Measurements from ENCODE around the gene CCDC59.

The CCDC59 gene, protein sequence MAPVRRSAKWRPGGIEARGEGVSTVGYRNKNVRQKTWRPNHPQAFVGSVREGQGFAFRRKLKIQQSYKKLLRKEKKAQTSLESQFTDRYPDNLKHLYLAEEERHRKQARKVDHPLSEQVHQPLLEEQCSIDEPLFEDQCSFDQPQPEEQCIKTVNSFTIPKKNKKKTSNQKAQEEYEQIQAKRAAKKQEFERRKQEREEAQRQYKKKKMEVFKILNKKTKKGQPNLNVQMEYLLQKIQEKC

DNA sequence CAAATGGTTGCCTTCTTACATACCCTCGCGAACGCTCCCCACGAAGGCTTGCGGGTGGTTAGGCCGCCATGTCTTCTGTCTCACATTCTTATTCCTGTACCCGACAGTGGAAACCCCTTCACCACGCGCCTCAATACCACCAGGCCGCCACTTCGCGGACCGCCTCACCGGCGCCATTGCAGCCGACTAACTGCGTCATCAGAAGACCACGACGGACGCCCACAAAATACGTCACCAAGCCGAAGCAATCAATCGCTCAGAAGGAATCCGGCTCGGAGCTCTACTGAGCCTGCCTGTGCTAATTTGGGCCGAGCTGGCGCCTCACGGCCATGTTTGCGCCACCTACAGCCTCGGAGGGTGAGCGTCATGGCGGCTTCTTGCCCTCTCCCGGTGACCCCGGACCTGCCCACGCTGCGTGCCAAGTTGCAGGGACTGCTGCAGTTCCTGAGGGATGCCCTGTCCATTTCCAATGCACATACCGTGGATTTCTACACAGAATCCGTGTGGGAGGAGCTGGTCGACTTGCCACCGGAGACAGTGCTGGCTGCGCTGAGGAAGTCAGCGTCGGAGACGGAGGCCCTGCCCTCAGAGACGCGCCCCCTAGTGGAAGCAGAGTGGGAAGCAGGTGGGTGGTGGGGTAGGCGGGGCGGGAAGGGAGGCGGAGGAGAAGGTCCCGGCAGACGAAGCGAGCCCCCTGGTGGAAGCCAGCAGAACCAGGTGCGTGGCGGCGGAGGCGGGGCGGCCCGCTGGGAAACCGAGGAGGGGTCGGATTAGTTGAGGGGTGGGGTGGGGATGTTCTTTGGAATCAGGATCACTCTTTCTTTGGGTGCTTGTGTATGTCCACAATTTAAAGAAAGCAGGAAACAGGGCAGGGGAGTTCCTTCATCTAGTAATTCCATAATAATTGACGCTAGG is at the start of gene CCDC59, which contains the start of gene METTL25:
Gene CCDC59 (minus strand): TSS at position 188 of the 915 bp plus-strand sequence. CDS start 11 bp downstream, at position 177.
Gene METTL25 (plus strand): TSS at position 330 of the 915 bp plus-strand sequence. CDS start 37 bp downstream, at position 367.
- Histone ChIP-seq H3K9me3 (ENCODE audit: control insufficient read depth, insufficient read depth, low read depth, low read length) (no peaks in the 10 kb centered on the region), H3K36me3 (ENCODE audit: control insufficient read depth in 2 of 2, insufficient read depth in 1 of 2, low read length in 2 of 2) (peaks cover 27 to 37% of the 10 kb centered on the region in 2 experiments; a peak in 2 of 3 replicates), H3K4me3 (ENCODE audit: low read depth, low read length) (peak within 1 kb of the TSS; percentile 73), H3K4me1 (ENCODE audit: control insufficient read depth, insufficient read depth, low read length) (peaks cover 4% of the 10 kb centered on the region; the same call in 1 of the 2 replicates), H3K27ac (ENCODE audit: extremely low read depth, low read depth, low read length) (peak within 1 kb of the TSS; percentile 87)
- ChIA-PET CTCF (interaction anchor here (0.6 to 2.9 kb wide), 20 partner anchors 10 to 826 kb away, joined by 3 to 16 read pairs (median 4); no protein-coding TSS in a partner anchor), POLR2A (interaction anchor here (0.6 to 1.3 kb wide), 3 partner anchors 105 to 1052 kb away, joined by 3 to 9 read pairs (median 4); partner anchors contain the start of gene TMTC2)
- TF ChIP-seq, protein P1, sequence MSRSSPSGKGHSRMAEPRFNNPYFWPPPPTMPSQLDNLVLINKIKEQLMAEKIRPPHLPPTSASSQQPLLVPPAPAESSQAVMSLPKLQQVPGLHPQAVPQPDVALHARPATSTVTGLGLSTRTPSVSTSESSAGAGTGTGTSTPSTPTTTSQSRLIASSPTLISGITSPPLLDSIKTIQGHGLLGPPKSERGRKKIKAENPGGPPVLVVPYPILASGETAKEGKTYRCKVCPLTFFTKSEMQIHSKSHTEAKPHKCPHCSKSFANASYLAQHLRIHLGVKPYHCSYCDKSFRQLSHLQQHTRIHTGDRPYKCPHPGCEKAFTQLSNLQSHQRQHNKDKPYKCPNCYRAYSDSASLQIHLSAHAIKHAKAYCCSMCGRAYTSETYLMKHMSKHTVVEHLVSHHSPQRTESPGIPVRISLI (tag by site-specific recombination; IDR thresholded peaks at IDR 0.05) = no peak
- TF ChIP-seq ZNF274 (IDR thresholded peaks at IDR 0.05; ENCODE audit: low read length) = no peak
- no peak for TF ChIP-seq ZNF274 (tag by site-specific recombination; IDR thresholded peaks at IDR 0.05; ENCODE audit: borderline replicate concordance)
- TF ChIP-seq ZNF548 (tag by site-specific recombination; IDR thresholded peaks at IDR 0.05) = no peak
- peak; percentile 92 for TF ChIP-seq SP7 (tag by site-specific recombination; IDR thresholded peaks at IDR 0.05)
- TF ChIP-seq, protein P2, sequence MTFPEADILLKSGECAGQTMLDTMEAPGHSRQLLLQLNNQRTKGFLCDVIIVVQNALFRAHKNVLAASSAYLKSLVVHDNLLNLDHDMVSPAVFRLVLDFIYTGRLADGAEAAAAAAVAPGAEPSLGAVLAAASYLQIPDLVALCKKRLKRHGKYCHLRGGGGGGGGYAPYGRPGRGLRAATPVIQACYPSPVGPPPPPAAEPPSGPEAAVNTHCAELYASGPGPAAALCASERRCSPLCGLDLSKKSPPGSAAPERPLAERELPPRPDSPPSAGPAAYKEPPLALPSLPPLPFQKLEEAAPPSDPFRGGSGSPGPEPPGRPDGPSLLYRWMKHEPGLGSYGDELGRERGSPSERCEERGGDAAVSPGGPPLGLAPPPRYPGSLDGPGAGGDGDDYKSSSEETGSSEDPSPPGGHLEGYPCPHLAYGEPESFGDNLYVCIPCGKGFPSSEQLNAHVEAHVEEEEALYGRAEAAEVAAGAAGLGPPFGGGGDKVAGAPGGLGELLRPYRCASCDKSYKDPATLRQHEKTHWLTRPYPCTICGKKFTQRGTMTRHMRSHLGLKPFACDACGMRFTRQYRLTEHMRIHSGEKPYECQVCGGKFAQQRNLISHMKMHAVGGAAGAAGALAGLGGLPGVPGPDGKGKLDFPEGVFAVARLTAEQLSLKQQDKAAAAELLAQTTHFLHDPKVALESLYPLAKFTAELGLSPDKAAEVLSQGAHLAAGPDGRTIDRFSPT (tag by site-specific recombination; IDR thresholded peaks at IDR 0.05) = peak; percentile 99
- TF ChIP-seq, protein P3, sequence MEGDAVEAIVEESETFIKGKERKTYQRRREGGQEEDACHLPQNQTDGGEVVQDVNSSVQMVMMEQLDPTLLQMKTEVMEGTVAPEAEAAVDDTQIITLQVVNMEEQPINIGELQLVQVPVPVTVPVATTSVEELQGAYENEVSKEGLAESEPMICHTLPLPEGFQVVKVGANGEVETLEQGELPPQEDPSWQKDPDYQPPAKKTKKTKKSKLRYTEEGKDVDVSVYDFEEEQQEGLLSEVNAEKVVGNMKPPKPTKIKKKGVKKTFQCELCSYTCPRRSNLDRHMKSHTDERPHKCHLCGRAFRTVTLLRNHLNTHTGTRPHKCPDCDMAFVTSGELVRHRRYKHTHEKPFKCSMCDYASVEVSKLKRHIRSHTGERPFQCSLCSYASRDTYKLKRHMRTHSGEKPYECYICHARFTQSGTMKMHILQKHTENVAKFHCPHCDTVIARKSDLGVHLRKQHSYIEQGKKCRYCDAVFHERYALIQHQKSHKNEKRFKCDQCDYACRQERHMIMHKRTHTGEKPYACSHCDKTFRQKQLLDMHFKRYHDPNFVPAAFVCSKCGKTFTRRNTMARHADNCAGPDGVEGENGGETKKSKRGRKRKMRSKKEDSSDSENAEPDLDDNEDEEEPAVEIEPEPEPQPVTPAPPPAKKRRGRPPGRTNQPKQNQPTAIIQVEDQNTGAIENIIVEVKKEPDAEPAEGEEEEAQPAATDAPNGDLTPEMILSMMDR (tag by site-specific recombination; IDR thresholded peaks at IDR 0.05) = peak; percentile 100
- no peak for TF ChIP-seq ZNF112 (tag by site-specific recombination; IDR thresholded peaks at IDR 0.05)
- no peak for TF ChIP-seq ZNF211 (tag by site-specific recombination; IDR thresholded peaks at IDR 0.05; ENCODE audit: low read depth)
- peak; percentile 97 for TF ChIP-seq EGR2 (tag by site-specific recombination; IDR thresholded peaks at IDR 0.05; ENCODE audit: low read depth)
- TF ChIP-seq, protein P4, sequence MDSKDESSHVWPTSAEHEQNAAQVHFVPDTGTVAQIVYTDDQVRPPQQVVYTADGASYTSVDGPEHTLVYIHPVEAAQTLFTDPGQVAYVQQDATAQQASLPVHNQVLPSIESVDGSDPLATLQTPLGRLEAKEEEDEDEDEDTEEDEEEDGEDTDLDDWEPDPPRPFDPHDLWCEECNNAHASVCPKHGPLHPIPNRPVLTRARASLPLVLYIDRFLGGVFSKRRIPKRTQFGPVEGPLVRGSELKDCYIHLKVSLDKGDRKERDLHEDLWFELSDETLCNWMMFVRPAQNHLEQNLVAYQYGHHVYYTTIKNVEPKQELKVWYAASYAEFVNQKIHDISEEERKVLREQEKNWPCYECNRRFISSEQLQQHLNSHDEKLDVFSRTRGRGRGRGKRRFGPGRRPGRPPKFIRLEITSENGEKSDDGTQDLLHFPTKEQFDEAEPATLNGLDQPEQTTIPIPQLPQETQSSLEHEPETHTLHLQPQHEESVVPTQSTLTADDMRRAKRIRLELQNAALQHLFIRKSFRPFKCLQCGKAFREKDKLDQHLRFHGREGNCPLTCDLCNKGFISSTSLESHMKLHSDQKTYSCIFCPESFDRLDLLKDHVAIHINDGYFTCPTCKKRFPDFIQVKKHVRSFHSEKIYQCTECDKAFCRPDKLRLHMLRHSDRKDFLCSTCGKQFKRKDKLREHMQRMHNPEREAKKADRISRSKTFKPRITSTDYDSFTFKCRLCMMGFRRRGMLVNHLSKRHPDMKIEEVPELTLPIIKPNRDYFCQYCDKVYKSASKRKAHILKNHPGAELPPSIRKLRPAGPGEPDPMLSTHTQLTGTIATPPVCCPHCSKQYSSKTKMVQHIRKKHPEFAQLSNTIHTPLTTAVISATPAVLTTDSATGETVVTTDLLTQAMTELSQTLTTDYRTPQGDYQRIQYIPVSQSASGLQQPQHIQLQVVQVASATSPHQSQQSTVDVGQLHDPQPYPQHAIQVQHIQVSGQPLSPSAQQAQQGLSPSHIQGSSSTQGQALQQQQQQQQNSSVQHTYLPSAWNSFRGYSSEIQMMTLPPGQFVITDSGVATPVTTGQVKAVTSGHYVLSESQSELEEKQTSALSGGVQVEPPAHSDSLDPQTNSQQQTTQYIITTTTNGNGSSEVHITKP (tag by site-specific recombination; IDR thresholded peaks at IDR 0.05) = peak; percentile 60; the same call in 1 of the 2 replicates
- TF ChIP-seq ZNF600 (tag by site-specific recombination; IDR thresholded peaks at IDR 0.05) = peak; percentile 86
- TF ChIP-seq ZNF510 (tag by site-specific recombination; IDR thresholded peaks at IDR 0.05; ENCODE audit: insufficient replicate concordance) = no peak
- no peak for TF ChIP-seq ZNF404 (tag by site-specific recombination; IDR thresholded peaks at IDR 0.05)
- TF ChIP-seq, protein P5, sequence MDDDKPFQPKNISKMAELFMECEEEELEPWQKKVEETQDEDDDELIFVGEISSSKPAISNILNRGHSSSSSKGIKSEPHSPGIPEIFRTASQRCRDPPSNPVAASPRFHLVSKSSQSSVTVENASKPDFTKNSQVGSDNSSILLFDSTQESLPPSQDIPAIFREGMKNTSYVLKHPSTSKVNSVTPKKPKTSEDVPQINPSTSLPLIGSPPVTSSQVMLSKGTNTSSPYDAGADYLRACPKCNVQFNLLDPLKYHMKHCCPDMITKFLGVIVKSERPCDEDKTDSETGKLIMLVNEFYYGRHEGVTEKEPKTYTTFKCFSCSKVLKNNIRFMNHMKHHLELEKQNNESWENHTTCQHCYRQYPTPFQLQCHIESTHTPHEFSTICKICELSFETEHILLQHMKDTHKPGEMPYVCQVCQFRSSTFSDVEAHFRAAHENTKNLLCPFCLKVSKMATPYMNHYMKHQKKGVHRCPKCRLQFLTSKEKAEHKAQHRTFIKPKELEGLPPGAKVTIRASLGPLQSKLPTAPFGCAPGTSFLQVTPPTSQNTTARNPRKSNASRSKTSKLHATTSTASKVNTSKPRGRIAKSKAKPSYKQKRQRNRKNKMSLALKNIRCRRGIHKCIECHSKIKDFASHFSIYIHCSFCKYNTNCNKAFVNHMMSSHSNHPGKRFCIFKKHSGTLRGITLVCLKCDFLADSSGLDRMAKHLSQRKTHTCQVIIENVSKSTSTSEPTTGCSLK (tag by site-specific recombination; IDR thresholded peaks at IDR 0.05) = no peak
- TF ChIP-seq ZNF394 (tag by site-specific recombination; IDR thresholded peaks at IDR 0.05; ENCODE audit: borderline replicate concordance) = peak; percentile 82
- TF ChIP-seq ZNF214 (tag by site-specific recombination; IDR thresholded peaks at IDR 0.05; ENCODE audit: borderline replicate concordance) = no peak
- TF ChIP-seq ZSCAN23 (tag by site-specific recombination; IDR thresholded peaks at IDR 0.05) = peak; percentile 62; the same call in 1 of the 2 replicates
- TF ChIP-seq, protein P6, sequence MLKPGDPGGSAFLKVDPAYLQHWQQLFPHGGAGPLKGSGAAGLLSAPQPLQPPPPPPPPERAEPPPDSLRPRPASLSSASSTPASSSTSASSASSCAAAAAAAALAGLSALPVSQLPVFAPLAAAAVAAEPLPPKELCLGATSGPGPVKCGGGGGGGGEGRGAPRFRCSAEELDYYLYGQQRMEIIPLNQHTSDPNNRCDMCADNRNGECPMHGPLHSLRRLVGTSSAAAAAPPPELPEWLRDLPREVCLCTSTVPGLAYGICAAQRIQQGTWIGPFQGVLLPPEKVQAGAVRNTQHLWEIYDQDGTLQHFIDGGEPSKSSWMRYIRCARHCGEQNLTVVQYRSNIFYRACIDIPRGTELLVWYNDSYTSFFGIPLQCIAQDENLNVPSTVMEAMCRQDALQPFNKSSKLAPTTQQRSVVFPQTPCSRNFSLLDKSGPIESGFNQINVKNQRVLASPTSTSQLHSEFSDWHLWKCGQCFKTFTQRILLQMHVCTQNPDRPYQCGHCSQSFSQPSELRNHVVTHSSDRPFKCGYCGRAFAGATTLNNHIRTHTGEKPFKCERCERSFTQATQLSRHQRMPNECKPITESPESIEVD (tag by site-specific recombination; IDR thresholded peaks at IDR 0.05) = no peak
